ES-I3 (cell line): ENCODE results near the gene TICRR.

Experiments used
- H3K36me3 ChIP-seq: 2 replicates; pipeline ENCODE4 v1.6.1; 2013; ENCODE audit warnings: mild to moderate bottlenecking, low read length, control low read depth, moderate library complexity; ENCODE audit not compliant: insufficient read depth
- H3K4me1 ChIP-seq: 2 replicates; pipeline ENCODE4 v1.6.1; 2013; ENCODE audit warnings: mild to moderate bottlenecking, control low read depth, low read length; ENCODE audit not compliant: insufficient read depth
- H3K9ac ChIP-seq: 2 replicates; pipeline ENCODE4 v1.6.1; 2013; ENCODE audit warnings: low read depth, mild to moderate bottlenecking, low read length, moderate library complexity
- H3K9me3 ChIP-seq: 2 replicates; pipeline ENCODE4 v1.6.1; 2013; ENCODE audit warnings: mild to moderate bottlenecking, low read length, moderate library complexity; ENCODE audit not compliant: control insufficient read depth, insufficient read depth

TICRR gene

DNA sequence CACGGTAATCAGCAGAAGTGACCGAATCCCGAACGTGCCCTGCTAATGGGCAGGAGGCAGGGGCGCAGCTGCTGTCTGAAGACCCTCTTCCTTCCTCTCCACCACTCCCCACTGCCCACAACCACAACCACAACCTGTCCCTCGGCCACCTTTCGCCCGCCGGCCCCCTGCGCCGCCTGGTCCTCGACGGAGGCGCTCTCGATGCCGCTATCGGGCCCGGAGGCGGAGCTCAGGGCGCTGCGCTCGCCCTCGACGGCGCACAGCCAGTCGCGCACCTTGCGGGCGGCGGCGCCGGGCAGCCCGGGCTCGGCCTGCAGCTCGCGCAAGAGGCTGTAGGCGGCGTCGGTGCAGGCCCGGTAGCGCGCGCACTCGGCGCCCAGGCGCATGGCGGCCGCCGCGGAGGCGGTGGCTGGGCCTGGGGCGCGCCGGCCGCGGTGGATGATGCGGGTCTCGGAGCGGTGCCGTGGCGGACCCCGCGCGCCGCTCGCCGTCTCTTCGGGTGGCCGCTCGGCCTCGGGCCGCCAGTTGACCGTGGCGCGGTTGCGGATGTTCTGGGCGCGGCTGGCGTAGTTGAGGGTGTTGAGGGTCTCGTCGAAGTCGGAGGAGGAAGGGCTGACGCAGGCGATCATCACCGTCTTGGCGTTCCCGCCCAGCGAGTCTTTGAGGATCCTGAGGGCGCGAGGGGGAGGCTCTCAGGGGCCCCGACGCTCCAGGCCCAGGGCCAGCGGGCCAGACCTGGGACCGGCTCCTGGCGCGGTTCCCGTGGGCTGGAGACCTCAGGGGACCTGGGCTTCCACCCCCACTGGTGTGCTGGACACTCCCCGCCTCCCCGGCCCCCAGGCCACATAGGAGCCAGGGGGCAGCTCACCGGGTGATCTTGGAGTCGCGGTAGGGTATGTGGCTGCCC lies 73.1 kb downstream of the TICRR start:
- Histone ChIP-seq H3K9me3 (no peaks in the 10 kb centered on the region), H3K4me1 (no peaks in the 10 kb centered on the region), H3K9ac (no peak overlapping the region), H3K36me3 (peaks cover 5% of the 10 kb centered on the region; the same call in 1 of the 2 replicates)

DNA sequence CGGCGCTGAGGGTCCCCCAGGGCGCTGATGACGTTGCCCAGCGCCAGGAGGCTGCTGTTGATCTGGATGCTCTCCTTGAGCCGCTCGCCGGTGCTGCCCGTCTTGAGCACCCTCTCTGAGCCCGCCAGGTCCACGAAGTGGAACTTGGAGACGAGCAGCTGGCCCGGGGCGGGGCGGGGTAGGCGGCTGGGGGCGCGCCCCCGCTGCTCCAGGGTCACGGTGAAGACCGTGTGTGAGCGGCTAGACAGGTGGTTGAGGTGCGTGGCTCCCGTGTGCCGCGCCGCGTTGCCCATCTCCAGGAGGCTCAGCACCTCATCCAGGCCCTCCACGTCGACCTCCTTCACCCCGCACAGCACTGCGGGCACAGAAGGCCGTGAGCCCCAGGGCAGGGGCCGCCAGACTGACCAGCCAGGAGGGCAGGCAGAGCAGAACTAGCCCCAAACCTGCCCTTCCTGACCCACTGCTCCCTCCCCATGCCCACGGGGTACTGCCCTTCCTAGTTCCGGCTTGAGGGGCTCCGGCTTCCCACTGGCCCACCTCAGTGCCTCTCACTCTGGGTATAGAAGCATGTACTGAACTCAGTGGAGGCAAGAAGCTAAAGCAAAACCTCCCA lies 73.8 kb downstream of the TICRR start:
- no peak overlapping the region for H3K9ac ChIP-seq
- H3K9me3 ChIP-seq = no peaks in the 10 kb centered on the region
- peaks cover 5% of the 10 kb centered on the region; the same call in 1 of the 2 replicates for H3K36me3 ChIP-seq
- no peaks in the 10 kb centered on the region for H3K4me1 ChIP-seq

DNA sequence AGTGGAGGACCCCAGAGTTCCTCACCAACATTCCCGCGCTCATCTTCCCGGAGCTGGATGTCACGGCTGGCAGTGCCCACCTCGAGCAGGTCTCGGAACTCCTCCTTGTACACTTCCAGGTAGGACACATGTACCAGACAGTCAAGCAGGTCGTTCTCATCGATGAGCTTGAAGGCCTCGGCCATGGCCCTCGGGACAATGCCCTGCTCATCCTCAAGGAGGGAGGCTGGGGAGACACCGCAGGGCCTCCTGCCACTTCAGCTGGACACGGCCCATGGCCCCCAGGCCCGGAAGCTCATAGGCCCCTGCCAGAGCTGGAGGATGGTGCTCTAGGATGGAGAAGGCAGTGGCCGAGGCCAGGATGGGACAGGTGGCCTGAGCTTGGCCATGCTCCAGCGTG lies 74.4 kb downstream of the TICRR start:
- Histone ChIP-seq H3K4me1 (no peaks in the 10 kb centered on the region), H3K9me3 (no peaks in the 10 kb centered on the region), H3K36me3 (peaks cover 4% of the 10 kb centered on the region; the same call in 1 of the 2 replicates), H3K9ac (no peak overlapping the region)

GRCh38 chr15:89652131-89652530 lies 76.9 kb downstream of the TICRR start:
- H3K9me3 ChIP-seq = no peaks in the 10 kb centered on the region
- no peak overlapping the region for H3K9ac ChIP-seq
- no peaks in the 10 kb centered on the region for H3K4me1 ChIP-seq
- no peaks in the 10 kb centered on the region; the same call in 1 of the 2 replicates for H3K36me3 ChIP-seq

DNA sequence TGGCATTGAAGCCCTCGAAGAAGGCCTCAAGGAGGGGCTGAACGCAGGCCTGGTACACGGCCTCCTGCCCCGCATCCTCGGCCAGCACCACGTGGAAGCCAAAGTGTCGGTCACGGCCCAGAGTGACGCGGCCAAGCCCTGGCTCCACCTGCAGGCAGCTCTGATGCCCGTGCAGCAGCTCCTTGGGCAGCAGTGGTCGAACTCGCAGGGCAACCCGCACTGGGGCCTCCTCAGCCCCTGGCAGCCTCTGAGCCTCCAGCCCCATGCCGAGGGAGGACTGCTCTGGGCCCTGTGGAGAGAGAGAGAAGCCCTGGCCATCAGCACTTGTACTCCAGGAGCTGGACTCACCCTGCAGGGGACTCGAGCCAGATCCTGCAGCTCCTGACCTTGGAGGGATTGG lies 77.4 kb downstream of the TICRR start:
- no peaks in the 10 kb centered on the region for H3K9me3 ChIP-seq
- H3K9ac ChIP-seq = no peak overlapping the region
- H3K4me1 ChIP-seq = no peaks in the 10 kb centered on the region
- H3K36me3 ChIP-seq = no peaks in the 10 kb centered on the region; the same call in 1 of the 2 replicates

GRCh38 chr15:89653578-89653977 lies 78.3 kb downstream of the TICRR start:
- no peaks in the 10 kb centered on the region for H3K4me1 ChIP-seq
- no peak overlapping the region for H3K9ac ChIP-seq
- H3K36me3 ChIP-seq = no peaks in the 10 kb centered on the region; the same call in 1 of the 2 replicates
- no peaks in the 10 kb centered on the region for H3K9me3 ChIP-seq

- peak overlapping the region; percentile 92 for H3K9ac ChIP-seq
- no peaks in the 10 kb centered on the region; the same call in 1 of the 2 replicates for H3K36me3 ChIP-seq
- no peaks in the 10 kb centered on the region for H3K4me1 ChIP-seq
- no peaks in the 10 kb centered on the region for H3K9me3 ChIP-seq
Measured at GRCh38 chr15:89654301-89654761, 79.1 kb downstream of the TICRR start.

- no peaks in the 10 kb centered on the region; the same call in 1 of the 2 replicates for H3K36me3 ChIP-seq
- H3K9ac ChIP-seq = peak within 1 kb of the TSS; percentile 92
- H3K9me3 ChIP-seq = no peaks in the 10 kb centered on the region
- H3K4me1 ChIP-seq = no peaks in the 10 kb centered on the region
Measured at GRCh38 chr15:89654847-89655805, 79.9 kb downstream of the TICRR start, which contains the start of gene KIF7. Gene KIF7 (minus strand): TSS chr15:89655467. CDS start chr15:89652930, 2,537 bp downstream.

GRCh38 chr15:89656116-89656815 lies 81.0 kb downstream of the TICRR start:
- Histone ChIP-seq H3K9ac (no peak overlapping the region), H3K4me1 (no peaks in the 10 kb centered on the region), H3K36me3 (no peaks in the 10 kb centered on the region; the same call in 1 of the 2 replicates), H3K9me3 (no peaks in the 10 kb centered on the region)

GRCh38 chr15:89657686-89658200 lies 82.5 kb downstream of the TICRR start:
- H3K36me3 ChIP-seq = no peaks in the 10 kb centered on the region; the same call in 1 of the 2 replicates

DNA sequence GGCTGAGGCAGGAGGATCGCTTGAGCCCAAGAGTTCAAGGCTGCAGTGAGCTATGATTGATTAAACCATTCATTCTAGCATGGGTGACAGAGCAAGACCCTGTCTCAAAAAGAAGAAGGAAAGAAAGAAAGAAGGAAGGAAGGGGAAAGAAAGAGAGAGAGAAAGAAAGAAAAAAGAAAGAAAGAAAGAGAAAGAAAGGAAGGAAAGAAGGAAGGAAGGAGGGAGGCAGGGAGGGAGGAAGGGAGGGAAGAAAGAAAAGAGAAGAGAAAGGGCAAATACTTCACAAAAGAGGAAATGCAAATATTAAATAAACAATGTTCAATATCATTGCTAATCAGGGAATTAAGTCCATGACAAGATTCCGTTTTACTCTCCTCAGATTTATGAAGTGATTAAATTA lies 84.0 kb downstream of the TICRR start:
- H3K4me1 ChIP-seq = peaks cover 6% of the 10 kb centered on the region; the same call in 1 of the 2 replicates
- no peaks in the 10 kb centered on the region for H3K9me3 ChIP-seq
- no peak overlapping the region for H3K9ac ChIP-seq
- H3K36me3 ChIP-seq = no peaks in the 10 kb centered on the region

More at GRCh38 chr15:89657686-89658200, 82.5 kb downstream of the TICRR start:
- Histone ChIP-seq H3K9me3 (no peaks in the 10 kb centered on the region), H3K9ac (no peak overlapping the region), H3K4me1 (peaks cover 5% of the 10 kb centered on the region; the same call in 1 of the 2 replicates)

GRCh38 chr15:89660556-89660955 lies 85.3 kb downstream of the TICRR start:
- Histone ChIP-seq H3K9me3 (no peaks in the 10 kb centered on the region), H3K9ac (no peak overlapping the region), H3K4me1 (peaks cover 13% of the 10 kb centered on the region), H3K36me3 (no peaks in the 10 kb centered on the region)
